K562 (cell line): Measurements from ENCODE around the gene SYF2. TPM values are rescaled to one million over a fixed set of nuclear protein-coding genes. Genes with fewer than 3 reads are reported as not detected.

ENCODE experiments used
- BMI1 ChIP-seq: fragments of 150-350 bp; IDR thresholded peaks from 2 replicates; pipeline ENCODE4 v1.6.1; 2014; ENCODE audit warnings: low read length
- CXXC5 ChIP-seq: fragments of 250-450 bp; sonication (Bioruptor Pico); IDR thresholded peaks from 2 replicates; pipeline ENCODE4 v1.8.0; 2022; ENCODE audit warnings: inconsistent platforms, mild to moderate bottlenecking, moderate library complexity
- ESRRB ChIP-seq: fragments of 250-450 bp; sonication (Bioruptor Pico); IDR thresholded peaks from 2 replicates; pipeline ENCODE4 v1.5.0; 2020; ENCODE audit warnings: mild to moderate bottlenecking, moderate library complexity, borderline replicate concordance
- ETV6 ChIP-seq, 3 experiments: fragments of 150-350 bp in 1 of 3; sonication (generic) in 1 of 3; formaldehyde crosslinking in 1 of 3; IDR thresholded peaks; 2 replicates each; pipeline versions ENCODE4 v1.6.1 to v1.8.0; 2014 to 2022; ENCODE audit warnings: borderline replicate concordance in 2 of 3, low read depth in 2 of 3, antibody characterized with exemption in 1 of 3, low read length in 1 of 3, mild to moderate bottlenecking in 1 of 3, missing genetic modification reagents in 1 of 3
- HEY1 ChIP-seq: fragments of 250-450 bp; sonication (Bioruptor Pico); IDR thresholded peaks from 2 replicates; pipeline ENCODE4 v1.5.0; 2020; ENCODE audit warnings: mild to moderate bottlenecking, moderate library complexity, borderline replicate concordance
- KAT8 ChIP-seq: fragments of 450-650 bp; IDR thresholded peaks from 2 replicates; pipeline ENCODE4 v1.6.1; 2016; ENCODE audit warnings: low read depth, mild to moderate bottlenecking
- MCM2 ChIP-seq: fragments of 450-650 bp; IDR thresholded peaks from 2 replicates; pipeline ENCODE4 v1.6.1; 2017; ENCODE audit warnings: low read depth, mild to moderate bottlenecking
- MCM7 ChIP-seq, 2 experiments: fragments of 450-650 bp; IDR thresholded peaks; 2 replicates each; pipeline ENCODE4 v1.6.1; 2016 to 2018
- MTF1 ChIP-seq: fragments of 250-450 bp; sonication (Bioruptor Pico); IDR thresholded peaks from 2 replicates; pipeline ENCODE4 v1.9.0; 2021; ENCODE audit warnings: moderate library complexity, mild to moderate bottlenecking, inconsistent platforms, borderline replicate concordance
- NFE2L1 ChIP-seq: fragments of 450-650 bp; IDR thresholded peaks from 2 replicates; pipeline ENCODE4 v1.6.1; 2016; ENCODE audit warnings: missing genetic modification characterization, low read depth, mild to moderate bottlenecking, missing compliant biosample characterization, moderate library complexity, borderline replicate concordance
- NFIX ChIP-seq: fragments of 250-450 bp; sonication (Bioruptor Pico); IDR thresholded peaks from 2 replicates; pipeline ENCODE4 v1.4.0; 2020; ENCODE audit warnings: low read depth, mild to moderate bottlenecking, moderate library complexity
- NR4A1 ChIP-seq, 2 experiments: fragments of 250-450 bp in 1 of 2; fragments of 450-650 bp in 1 of 2; sonication (Bioruptor Pico) in 1 of 2; IDR thresholded peaks; 2 replicates each; pipeline versions ENCODE4 v1.4.0 to v1.6.1; 2016 to 2020; ENCODE audit warnings: mild to moderate bottlenecking in 2 of 2, missing compliant biosample characterization in 1 of 2, missing genetic modification characterization in 1 of 2, moderate library complexity in 1 of 2
- NRF1 ChIP-seq, 2 experiments: fragments of 450-650 bp; IDR thresholded peaks in 1 of 2; conservative IDR thresholded peaks in 1 of 2; 2 replicates each; pipeline ENCODE4 v1.6.1; 2014; ENCODE audit warnings: mild to moderate bottlenecking in 2 of 2
- PHF8 ChIP-seq: fragments of 200-600 bp; sonication (generic); IDR thresholded peaks from 2 replicates; pipeline ENCODE4 v1.6.1; 2012; ENCODE audit warnings: mixed run types, mild to moderate bottlenecking, inconsistent platforms, low read length, moderate library complexity, borderline replicate concordance
- RAD21 ChIP-seq, 2 experiments: fragments of 250-450 bp in 1 of 2; fragments of 450-650 bp in 1 of 2; sonication (Bioruptor Pico) in 1 of 2; formaldehyde crosslinking in 1 of 2; IDR thresholded peaks in 1 of 2; conservative IDR thresholded peaks in 1 of 2; 2 replicates each; pipeline versions ENCODE4 v1.4.0 to v1.8.0; 2020 to 2022; ENCODE audit warnings: mild to moderate bottlenecking in 2 of 2, moderate library complexity in 1 of 2
- SLC30A9 ChIP-seq: fragments of 250-450 bp; sonication (Bioruptor Pico); IDR thresholded peaks from 2 replicates; pipeline ENCODE4 v1.8.0; 2022; ENCODE audit warnings: mild to moderate bottlenecking, moderate library complexity
- SRF ChIP-seq, 2 experiments: fragments of 250-450, 450-650 bp in 1 of 2; sonication (Bioruptor Pico) in 1 of 2; sonication (generic) in 1 of 2; formaldehyde crosslinking; IDR thresholded peaks; 2 replicates each; pipeline versions ENCODE4 v1.5.0 to v1.5.1; 2020 to 2022; ENCODE audit warnings: mild to moderate bottlenecking in 1 of 2, missing genetic modification reagents in 1 of 2
- SRSF1 ChIP-seq: fragments of 200-400 bp; formaldehyde crosslinking; IDR thresholded peaks from 2 replicates; pipeline ENCODE4 v1.6.1; 2017; ENCODE audit warnings: mild to moderate bottlenecking, low read depth, low read length, moderate library complexity
- ZBTB17 ChIP-seq: fragments of 450-650 bp; formaldehyde crosslinking; IDR thresholded peaks from 2 replicates; pipeline ENCODE4 v1.4.0; 2020; ENCODE audit warnings: mild to moderate bottlenecking
- ZFP36 ChIP-seq: fragments of 150-350 bp; IDR thresholded peaks from 2 replicates; pipeline ENCODE4 v1.6.1; 2018; ENCODE audit warnings: low read length, low read depth; ENCODE audit not compliant: partially characterized antibody
- ZNF384 ChIP-seq: IDR thresholded peaks from 2 replicates; pipeline ENCODE4 v1.6.1; 2012; ENCODE audit warnings: low read depth, low read length, improper control_type of control experiment
- ZSCAN32 ChIP-seq: fragments of 450-650 bp; formaldehyde crosslinking; IDR thresholded peaks from 2 replicates; pipeline ENCODE4 v1.4.0; 2020; ENCODE audit warnings: mild to moderate bottlenecking, moderate library complexity
- polyA plus RNA-seq, 8 experiments: library from polyadenylated mRNA; depleted of rRNA in 4 of 8; stranded (reverse) in 5 of 8; unstranded in 3 of 8; fragments of >200 nt; fragmentation: Nextera tagmentation in 2 of 8; fragmentation: Illumina TruSeq in 1 of 8; extraction: Ambion mirVana in 2 of 8; extraction: Trizol in 1 of 8; gene quantifications; 2 replicates each; pipeline versions ENCODE4 v1.2.1 to v1.2.3, GENCODE V29; 2011 to 2014; ENCODE audit warnings: inconsistent platforms in 1 of 8, missing spikeins in 1 of 8
- total RNA-seq, 7 experiments: library from RNA; depleted of rRNA in 6 of 7; stranded (reverse); fragments of >200 nt in 6 of 7; fragmentation: Illumina TruSeq in 2 of 7; extraction: Trizol in 2 of 7; gene quantifications; 2 replicates each; pipeline versions ENCODE4 v1.2.1 to v1.2.3, GENCODE V29; 2011 to 2021; ENCODE audit warnings: low replicate concordance in 1 of 7
- TF ChIP-seq, protein P1 (sequence below): fragments of 250-450 bp; sonication (Bioruptor Pico); IDR thresholded peaks from 2 replicates; pipeline ENCODE4 v1.8.0; 2021; ENCODE audit warnings: moderate library complexity, mild to moderate bottlenecking, inconsistent platforms
- TF ChIP-seq, protein P2 (sequence below): fragments of 450-650 bp; formaldehyde crosslinking; conservative IDR thresholded peaks from 2 replicates; pipeline ENCODE4 v1.4.0; 2022; ENCODE audit warnings: mild to moderate bottlenecking, missing genetic modification characterization
- TF ChIP-seq, protein P3 (sequence below): sonication (generic); formaldehyde crosslinking; IDR thresholded peaks from 2 replicates; pipeline ENCODE4 v1.8.1; 2023; ENCODE audit warnings: mild to moderate bottlenecking, missing genetic modification reagents, moderate library complexity

The SYF2 gene
- total and polyA plus RNA-seq, 9 of the 15 experiments (the other 6 are each of a cell fraction or from before 2014, with no cell fraction given), result 20.9 to 69.0 (median 43.2) TPM

DNA sequence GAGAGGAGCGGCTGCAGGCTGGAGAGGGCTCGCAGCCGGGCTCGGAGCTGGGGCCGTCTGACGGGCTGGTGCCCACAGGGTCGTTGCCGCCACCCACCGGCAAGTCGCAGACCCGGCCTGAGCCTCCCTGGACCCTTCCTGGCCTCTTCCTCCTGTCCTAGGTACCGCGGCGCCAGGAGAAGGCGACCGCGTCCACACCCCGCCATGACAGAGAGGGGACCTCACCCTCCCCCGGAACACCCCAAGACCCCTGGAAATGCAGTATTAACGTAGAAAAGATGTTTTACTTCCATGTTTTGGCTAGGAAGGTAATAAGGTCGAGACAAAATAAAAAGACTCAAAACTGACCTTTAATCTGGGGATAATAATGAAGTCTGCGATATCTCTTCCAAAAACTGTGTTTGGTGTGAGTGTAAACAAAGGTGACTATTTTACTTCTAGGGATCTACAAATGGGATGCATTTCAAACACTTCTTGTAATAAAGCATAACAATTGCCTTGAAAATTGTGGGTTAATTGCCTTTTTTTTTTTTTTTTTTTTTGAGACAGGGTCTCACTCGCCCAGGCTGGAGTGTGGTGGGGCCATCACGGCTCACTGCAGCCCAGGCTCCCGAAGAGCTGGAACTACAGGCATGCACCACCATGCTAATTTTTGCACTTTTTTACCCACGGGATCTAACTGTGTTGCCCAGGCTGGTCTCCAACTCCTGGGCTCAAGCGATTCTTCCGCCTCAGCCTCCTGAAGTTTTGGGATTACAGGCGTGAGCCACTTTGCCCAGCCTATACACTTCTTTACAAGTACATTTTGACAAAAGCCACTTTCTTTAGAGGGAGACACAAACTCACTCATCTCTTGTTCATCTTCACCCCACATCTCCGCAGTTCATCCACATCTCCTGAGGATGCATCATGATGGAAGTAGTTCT is 15.8 kb upstream of the SYF2 start (continued):
- no peak for TF ChIP-seq BMI1
- TF ChIP-seq MTF1 (CRISPR knock-in tag), result no peak
- no peak for TF ChIP-seq SLC30A9 (CRISPR knock-in tag)
- no peak for TF ChIP-seq NFE2L1 (tag)
- no peak for TF ChIP-seq CXXC5
- TF ChIP-seq ZBTB17 (CRISPR knock-in tag), result peak; percentile 23; the same call in 1 of the 2 replicates
- TF ChIP-seq RAD21 (CRISPR knock-in tag; conservative IDR thresholded peaks at IDR 0.05 in 1 of 2, IDR thresholded peaks at IDR 0.05 in 1 of 2), result peak in 1 of 2 experiments; percentile 40; a peak in 1 of 4 replicates
- no peak for TF ChIP-seq NR4A1 (CRISPR knock-in tag; IDR thresholded peaks at IDR 0.05)
- TF ChIP-seq NR4A1 (tag; IDR thresholded peaks at IDR 0.05), result no peak
- no peak for TF ChIP-seq ZSCAN32 (CRISPR knock-in tag)
- TF ChIP-seq KAT8, result no peak
- no peak for TF ChIP-seq ZNF384
- TF ChIP-seq, protein P1, sequence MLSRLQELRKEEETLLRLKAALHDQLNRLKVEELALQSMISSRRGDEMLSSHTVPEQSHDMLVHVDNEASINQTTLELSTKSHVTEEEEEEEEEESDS (CRISPR knock-in tag), result no peak
- TF ChIP-seq, protein P2, sequence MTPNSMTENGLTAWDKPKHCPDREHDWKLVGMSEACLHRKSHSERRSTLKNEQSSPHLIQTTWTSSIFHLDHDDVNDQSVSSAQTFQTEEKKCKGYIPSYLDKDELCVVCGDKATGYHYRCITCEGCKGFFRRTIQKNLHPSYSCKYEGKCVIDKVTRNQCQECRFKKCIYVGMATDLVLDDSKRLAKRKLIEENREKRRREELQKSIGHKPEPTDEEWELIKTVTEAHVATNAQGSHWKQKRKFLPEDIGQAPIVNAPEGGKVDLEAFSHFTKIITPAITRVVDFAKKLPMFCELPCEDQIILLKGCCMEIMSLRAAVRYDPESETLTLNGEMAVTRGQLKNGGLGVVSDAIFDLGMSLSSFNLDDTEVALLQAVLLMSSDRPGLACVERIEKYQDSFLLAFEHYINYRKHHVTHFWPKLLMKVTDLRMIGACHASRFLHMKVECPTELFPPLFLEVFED (CRISPR knock-in tag), result no peak
- TF ChIP-seq SRF (CRISPR knock-in tag; IDR thresholded peaks at IDR 0.05), result peak in 1 of 2 experiments; percentile 93; a peak in 2 of 4 replicates
- TF ChIP-seq HEY1 (CRISPR knock-in tag), result peak; percentile 11; the same call in 1 of the 2 replicates
- TF ChIP-seq, protein P3, sequence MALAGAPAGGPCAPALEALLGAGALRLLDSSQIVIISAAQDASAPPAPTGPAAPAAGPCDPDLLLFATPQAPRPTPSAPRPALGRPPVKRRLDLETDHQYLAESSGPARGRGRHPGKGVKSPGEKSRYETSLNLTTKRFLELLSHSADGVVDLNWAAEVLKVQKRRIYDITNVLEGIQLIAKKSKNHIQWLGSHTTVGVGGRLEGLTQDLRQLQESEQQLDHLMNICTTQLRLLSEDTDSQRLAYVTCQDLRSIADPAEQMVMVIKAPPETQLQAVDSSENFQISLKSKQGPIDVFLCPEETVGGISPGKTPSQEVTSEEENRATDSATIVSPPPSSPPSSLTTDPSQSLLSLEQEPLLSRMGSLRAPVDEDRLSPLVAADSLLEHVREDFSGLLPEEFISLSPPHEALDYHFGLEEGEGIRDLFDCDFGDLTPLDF (CRISPR knock-in tag), result no peak
- no peak for TF ChIP-seq PHF8
- TF ChIP-seq MCM7 (IDR thresholded peaks at IDR 0.05), result no peak
- peak; percentile 2 for TF ChIP-seq ZFP36
- no peak for TF ChIP-seq ETV6 (IDR thresholded peaks at IDR 0.05; ENCODE audit: borderline replicate concordance in 1 of 2, low read depth in 2 of 2, low read length in 1 of 2)
- TF ChIP-seq ETV6 (CRISPR knock-in tag; IDR thresholded peaks at IDR 0.05; ENCODE audit: borderline replicate concordance), result no peak
- no peak for TF ChIP-seq NFIX (CRISPR knock-in tag)
- TF ChIP-seq NRF1 (conservative IDR thresholded peaks at IDR 0.05 in 1 of 2, IDR thresholded peaks at IDR 0.05 in 1 of 2), result no peak
- 0 out of 2 replicates have a peak, but pooled peaks have one; percentile 51 for TF ChIP-seq ESRRB (CRISPR knock-in tag)
- no peak for TF ChIP-seq SRSF1
- no peak for TF ChIP-seq MCM2
